Stimulated activated CD4-positive, alpha-beta T cell treated with anti-CD3 and anti-CD28 coated beads, Interleukin-4, amount 100 ng/mL, for 24 hours (primary cell): Measurements from ENCODE around the gene TSPAN18.
A peak's percentile ranks its signal among the peaks of the same experiment; 100 is the strongest.
"Not testable (repeated sequence)": the region's sequence is repeated elsewhere in the genome, so short reads cannot be mapped to it uniquely, and the experiment has no call there.

Experiments
- DNase-seq: peaks from one replicate; pipeline ENCODE4 v3.0.0-alpha.2; 2020

Gene TSPAN18

DNA sequence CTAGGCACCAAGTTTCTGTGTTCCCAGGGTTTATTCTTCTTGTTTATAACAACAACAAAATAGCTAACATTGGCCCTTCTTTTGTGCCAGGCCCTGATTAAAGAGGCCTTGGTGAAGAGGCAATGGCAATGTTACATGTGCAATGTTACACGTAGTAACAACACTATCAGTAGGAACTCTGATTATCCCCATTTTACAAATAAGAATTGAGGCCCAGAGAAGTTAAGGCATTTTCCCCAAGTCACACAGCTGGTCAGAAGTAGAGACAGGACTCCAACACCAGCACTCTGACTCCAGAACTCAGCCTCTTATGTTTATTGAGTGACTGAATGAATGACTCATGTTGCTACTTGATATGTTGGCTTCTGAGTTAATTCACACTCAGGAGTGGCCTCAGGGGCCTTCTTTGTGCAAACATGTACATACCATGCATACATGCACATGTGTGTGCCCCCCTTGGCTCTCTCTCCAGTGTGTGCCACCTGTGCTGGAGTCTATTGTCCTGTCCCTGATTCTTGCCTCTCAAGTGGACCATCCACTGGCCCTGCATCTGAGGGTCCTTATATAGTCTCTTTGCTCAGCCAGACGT is 125.5 kb downstream of the TSPAN18 start:
- DNase-seq = no peak

DNA sequence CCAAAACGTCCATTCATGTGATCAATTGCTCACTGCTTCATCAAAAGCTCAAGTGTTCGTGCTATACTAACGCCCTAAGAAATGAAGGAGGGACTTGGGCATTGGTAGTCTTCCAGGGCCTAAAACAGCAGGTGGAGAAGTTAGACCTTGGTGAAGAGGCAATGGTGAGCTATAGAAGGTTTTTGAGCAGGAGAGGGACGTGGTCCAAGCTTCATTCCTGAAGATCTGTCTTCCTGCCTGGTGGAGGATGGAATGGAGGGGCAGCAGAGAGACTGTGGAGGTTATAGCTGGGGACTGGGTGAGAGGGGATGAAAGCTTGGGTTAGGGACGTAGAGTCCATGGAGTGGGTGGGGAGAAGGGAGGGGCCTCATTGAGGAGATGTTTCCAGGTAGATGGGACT is 126.2 kb downstream of the TSPAN18 start:
- no peak for DNase-seq

DNA sequence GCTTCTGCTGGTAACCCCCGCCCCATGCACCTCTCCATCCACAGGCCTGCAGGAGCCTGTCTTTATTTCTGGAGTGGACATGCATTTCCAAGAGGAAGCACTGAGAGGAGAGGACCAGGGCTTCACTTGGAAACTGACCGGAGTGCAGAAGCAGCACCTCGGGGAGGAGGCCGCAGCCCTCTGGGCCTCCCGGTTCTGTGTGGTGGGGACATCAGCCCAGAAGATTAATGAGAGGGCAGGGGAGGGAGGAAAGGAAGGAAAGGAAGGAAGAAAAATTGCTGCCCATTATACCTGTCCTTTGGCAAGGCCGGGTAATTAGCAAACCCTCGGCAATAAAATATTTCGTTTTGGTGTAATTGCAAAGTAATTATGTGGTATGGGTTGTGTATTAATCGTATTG is 126.9 kb downstream of the TSPAN18 start:
- DNase-seq = no peak

DNA sequence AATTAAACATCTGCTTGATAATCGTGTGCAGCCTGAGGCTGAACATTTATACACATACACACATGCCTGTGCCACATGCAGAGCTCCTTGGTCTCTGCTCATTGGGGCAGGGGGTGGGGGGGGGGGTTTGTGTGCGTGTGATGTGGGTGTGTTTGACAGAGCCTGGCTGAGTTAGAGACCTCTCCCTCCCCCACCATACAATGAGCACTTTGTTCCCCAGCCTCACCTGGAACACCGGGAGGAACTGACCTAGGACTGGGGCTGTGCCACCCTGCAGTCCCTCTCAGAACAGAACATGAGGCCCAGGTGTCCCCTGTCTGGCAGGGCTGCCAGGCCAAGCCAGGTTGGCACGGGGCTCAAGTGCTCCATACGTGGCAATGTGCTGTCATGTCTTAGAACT is 127.3 kb downstream of the TSPAN18 start:
- no peak for DNase-seq

DNA sequence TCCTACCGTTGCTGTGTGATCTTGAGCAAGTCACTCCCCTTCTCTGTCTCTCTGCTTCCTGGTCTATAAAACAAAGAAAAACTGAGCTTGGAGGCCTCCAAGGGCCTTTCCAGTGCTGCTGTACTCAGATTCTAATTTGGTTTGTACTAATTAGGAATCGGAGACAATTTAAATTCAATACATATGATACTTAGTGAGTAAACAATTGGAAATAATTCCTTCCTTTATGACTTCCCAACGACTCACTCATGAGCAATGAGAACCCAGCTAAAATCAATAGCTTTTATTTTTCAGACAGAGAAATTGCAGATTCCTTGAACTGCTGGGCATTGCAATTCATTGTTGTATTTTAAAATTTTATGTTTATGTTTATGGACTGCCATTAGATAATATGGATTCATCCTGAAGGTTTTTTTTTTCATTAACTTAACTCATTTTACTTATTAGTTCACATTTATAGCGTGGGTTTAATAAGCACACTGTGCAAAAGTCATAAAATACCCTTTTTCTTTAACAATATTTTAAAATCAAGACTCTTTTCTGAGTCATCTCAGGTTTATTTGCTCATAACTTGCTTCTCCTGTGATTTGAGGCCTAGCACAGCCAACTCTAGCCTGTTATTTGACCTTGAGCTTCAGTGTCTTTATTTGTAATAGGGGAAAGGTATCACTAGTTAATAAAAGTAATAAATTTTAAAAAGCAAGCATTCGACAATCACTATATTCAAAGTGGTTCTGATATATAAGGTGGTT is 128.2 kb downstream of the TSPAN18 start:
- no peak for DNase-seq

DNA sequence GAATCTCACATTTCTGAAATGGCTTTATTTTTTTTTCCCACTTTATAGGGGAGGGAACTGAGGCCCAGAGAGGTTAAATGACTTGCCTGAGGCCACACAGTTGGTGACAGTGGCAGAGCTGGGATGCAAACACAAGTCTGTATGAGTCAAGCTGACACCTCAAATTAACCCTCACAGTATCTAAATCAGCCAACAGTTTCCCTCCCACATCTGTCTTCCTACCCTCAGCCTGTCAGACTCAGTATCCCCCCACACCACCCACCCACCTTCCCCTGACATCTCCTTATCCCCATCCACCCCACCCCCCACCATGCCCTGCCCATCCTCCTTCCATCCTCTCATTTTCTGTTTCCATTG is 128.7 kb downstream of the TSPAN18 start:
- peak; percentile 37 for DNase-seq

DNA sequence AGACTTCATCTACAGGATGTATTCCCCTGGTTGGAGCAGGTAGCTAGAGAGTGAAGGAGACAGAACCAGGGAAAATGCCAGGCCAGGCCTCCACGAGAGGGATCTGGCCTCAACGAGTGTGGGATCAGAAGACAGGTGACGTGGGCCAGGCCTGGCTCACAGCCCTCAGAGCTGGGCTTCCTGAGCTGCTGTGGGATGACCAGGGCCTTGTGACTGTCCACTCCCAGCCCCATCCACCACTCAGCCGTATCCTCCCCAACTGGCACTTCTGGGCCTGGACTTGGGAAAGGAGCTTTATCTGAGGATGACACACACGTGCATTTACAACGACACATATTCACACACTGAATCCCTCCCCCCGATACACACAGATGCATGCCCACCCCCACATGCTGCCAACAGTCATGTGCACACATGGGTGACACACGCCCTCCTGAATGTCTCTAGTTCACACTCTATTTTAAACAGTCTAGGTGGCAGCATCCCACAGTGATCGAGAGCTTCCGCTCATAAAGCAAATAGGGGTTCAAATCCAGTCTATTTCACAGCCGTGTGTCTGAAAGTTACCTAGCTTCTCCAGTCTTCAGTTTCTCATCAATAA is 130.8 kb downstream of the TSPAN18 start:
- DNase-seq = no peak

DNA sequence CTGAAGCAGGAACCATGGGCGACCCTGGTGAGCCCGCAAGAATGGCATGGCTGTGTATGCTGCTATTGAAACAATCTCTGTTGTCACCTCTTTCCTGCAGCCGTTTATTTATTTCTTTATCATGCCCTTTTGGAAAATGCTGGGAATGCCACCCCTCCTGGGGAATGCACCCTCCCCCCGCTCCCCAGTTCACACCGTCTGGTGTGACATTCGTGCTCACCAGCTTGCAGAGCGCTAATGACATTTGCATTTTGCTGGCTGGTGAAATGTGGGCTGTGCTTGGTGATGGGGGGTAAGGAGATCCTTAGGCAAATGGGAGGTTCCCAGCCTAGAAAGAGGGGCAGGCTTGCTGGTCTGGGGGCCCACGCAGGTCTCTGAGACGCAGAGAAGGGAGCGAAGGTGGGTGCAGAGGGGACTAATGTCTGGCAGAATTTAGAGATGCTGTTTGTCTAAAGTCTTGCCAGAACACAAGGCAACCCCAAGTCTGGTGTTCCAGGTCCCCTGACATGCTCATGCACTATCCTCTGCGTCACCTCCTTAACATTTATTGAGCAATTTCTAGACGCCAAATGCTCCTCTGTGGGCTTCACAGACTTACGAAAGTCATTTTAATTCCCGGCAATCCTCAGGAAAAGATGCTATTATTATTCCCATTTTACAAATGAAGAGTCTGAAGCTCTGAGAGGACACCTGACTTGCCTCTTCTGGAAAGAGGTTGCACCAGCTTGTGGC is 132.2 kb downstream of the TSPAN18 start:
- DNase-seq = no peak

DNA sequence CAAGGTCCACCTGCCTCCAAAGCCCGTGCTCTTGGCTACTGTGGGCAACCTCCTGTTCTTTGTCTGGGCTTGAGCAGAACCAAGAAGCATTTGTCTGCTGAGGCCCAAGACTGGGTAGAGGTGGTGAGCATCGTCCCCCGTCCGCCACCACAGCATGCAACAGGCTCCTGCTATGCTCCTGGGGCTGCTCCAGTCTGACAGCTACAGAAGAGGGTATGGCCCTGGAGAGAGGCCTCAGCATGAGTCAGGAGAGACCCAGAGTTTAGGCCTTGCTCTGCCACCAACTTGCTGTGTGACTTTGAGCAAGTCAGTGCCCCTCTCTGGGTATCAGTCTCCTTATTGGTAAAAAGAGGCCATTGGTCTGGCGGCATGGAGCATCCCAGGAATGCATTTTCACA is 132.8 kb downstream of the TSPAN18 start:
- no peak for DNase-seq

DNA sequence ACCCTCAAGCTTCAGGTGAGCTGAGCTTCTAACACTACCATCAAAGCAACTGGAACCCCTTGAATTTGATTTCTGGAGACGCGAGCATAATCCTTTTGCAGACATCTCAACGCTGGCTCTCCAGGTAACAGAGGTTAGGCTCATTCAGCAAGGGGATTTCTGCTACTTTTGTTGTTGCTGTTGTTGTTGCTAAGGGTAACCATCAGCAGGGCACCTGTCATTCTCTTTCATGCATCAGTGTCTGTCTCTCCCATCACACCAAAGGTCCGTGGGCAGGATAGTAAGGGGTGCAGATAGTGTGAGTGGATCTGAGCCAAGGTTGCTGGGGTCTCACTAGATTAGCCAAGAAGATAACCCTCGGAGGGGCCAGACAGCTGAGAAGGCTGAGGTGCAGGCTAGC is 133.6 kb downstream of the TSPAN18 start:
- DNase-seq = no peak

DNA sequence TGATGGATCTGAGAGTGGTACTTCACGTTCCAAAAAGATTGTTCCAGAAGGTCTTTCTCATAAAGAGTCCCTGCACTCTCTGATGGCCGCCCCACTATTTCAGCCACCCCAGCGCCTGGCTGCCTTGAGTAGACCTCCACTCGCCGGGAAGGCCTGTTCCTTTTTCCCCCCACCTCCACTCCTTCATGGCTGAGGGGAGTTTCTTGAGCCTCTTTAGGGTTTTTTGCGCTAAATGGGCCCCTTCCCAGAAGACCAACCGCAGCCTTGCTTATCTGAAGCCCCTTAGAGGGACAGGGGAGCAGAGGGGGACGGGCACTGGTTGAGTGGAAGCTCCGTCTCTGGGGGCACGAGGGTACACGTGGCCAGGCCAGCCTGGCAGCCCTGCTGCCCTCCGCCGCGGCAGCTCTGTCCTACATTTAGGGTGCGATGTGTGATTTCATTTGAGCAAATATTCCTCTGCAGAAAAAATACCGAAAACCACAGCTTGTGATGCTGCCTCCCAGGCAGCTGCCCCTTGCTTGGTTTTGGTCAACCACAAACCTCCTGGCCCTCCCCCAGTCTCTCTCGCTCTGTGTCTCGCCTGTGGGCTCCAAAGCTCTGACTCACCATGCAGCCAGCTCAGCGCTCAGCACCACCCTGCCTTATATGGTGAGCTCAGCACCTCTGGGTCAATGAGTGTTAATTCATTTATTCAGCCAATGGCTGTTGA is 135.2 kb downstream of the TSPAN18 start:
- peak; percentile 86 for DNase-seq

DNA sequence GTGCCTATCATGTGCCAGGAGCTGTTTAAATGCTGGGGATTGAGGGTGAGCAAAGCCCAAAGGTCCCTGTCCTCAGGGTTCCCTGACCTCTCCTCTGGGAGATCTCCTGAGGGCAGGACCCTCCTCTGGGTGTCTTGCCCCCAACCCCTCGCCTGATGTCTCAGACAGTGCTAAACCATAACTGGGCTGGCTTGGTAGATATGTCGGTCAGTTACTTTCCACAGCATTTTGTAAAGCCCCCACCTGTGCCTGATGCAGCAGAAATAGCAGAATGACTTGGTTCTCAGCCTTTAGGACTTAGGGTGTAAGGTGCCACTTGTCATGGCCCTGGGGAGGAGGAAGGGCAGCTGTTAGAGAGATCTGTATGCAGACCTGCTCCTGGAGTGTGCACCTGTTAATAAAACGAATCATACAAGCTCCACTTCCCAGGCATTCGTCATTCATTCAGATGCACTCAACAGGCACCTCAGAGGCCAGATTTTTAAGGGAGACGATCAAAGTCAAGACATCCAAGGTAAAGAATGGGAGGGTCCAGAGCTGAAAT is 135.9 kb downstream of the TSPAN18 start:
- no peak for DNase-seq

DNA sequence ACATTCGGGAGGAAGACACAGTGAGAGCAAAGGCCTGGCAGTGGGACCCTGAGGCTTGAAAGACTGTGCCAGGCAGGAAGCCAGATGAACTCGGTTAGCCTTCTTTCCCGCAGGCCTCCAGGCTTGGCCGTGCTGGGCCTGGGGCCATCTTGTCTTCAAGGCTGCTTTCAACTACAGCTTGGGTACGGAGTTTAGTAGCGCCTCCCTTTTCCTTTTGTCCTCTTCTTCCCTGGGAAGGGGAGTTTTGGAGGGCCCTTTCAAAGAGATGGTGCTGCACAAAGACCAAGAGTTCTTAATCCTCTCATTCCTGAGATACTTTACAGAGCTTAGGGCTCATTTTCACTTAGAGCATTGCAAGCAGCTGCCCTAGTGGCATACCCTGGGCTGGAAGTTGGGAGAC is 136.5 kb downstream of the TSPAN18 start:
- no peak for DNase-seq

DNA sequence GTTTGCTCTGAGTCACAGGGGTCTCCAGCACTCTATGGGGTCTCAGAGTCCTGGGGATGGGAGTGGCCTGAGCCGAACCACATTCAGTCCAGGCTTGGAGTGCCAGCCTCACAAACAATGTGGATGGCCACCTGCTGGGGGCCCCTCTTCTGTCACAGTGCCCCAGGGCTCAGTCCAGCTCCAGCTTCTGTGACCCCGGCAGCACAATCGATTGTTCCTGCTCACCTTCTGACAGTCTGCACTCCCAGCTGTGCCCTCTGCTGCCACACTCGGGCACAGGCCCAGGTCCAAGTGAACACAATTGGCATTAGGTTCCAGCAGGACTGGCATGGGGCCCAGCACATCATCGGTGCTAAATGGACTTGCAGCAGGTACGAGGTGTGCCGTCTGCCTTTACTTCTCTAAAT is 139.1 kb downstream of the TSPAN18 start:
- no peak for DNase-seq

DNA sequence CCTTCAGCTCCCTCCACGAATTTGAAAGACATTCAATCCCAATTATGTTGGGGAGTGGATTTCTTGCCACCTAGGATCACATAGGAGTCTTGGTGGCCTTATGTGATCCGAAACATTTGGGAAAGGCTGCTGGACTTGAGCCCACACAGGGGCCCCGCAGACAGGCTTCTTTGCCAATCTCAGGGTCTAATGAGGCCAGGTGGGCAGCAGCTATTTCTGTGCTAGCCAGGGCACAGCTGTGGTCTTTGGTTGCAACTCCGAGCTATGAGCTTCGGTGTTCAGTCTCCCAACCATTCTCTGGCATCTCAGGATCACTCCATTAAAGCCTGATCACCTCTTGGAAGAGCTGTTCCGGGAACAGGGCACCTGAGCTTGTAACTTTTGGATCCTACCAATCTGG is 139.5 kb downstream of the TSPAN18 start:
- no peak for DNase-seq

DNA sequence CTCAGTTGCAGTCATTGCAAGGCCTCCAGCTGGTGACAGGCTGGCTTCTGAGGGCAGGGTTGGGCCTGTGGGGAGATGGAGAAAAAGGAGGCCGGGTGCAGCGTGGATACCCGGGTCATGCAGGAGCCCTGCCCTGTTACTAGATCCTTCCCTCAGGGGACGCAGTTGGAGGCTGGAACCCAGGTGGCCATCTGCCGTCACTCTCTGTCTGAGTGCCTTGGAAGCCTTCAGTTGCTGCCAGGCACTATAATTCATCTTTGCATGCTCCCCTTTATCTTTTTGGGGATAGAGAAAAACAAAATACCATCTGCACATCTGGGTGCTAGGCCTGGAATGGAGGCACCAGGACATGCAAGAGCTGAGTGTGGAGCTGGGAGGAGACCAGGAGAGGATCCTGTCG is 141.3 kb downstream of the TSPAN18 start:
- no peak for DNase-seq

DNA sequence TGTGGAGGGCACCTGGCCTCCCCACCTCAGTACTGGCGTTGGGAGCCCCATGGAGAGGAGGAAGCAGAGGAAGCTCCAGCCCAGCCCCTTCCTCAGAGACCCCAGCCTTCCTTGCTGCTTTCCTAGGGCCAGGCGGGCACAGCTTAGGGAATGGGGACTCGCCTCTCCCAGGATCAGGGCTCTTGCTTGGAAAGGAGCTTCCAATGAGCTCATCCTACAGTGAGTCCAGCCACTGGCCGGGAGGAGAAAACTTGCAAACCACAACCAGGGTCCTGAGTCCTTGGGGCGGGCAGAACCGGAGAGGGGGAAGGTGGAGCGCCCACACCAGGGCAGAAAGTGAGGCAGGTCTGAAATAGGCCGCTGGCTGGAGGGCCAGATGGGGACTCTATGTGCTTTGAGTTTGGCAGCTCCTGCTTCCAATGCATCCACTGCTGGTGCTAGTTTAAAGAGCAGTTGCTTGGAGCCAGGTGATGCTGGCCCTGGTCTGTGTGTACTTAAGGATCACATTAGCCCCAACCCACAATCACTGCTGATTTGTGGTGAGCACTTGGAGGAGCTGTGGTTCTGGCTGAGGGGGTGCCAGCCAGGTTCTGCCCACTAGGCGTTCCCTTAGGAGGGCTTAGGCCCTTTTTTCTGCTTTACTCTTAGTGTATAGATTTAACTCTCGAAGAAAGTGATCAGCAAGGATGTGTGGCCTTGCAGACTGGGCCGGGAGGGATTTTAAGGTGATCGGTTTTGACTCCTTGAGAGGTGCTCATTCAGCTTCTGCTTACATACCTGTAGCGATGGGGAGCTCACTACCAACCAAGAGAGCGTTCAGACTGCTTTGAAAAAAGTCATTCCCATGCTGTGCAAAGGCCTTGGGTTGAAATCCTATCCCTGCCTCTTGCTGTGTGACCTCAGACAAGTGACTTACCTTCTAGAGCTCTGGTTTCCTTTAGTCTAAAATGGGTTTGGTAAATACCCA is 142.0 kb downstream of the TSPAN18 start:
- no peak for DNase-seq

DNA sequence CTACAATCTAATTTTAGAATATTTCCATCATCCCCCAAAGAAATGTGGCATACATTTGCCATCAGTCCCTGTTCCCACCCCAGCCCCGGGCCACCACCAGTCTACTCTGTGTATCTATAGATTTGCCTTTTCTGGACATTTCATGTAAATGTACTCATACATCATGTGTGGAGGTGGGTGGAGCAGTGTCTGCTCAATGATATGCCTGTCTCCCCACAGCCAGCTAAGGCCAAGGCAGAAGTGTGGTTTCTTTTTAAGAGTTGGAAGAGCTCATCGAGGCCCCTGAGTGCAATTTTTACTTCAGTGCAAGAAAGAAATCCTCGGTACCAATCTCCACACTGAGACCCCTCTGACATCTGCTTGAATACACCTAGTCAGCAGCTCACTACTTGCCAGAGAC is 143.4 kb downstream of the TSPAN18 start:
- no peak for DNase-seq

DNA sequence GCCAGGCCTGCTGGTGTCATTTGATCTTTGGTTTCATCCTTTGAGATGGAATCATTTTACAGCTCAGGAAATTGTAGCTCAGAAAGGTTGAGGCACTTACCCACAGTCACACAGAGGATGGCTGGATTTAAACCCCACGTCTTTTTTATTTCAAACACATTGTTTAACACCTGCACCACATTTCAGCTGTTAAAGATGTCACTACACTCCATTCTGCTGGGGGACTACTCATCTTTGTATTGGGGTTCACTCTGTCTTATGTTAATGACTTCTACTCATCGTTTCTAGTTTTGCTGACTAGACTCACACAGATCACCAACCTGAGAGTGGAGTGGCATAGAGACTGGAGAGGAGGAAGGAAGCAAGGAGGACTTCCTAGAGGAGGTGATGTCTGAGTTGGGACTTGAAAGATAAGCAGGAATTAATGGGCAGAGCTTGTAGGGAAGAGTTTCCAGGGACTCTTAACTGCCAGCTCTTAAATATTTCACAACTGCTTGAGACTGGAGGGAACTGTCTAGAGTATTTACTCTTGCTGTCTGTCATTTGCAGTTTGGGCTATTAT is 143.9 kb downstream of the TSPAN18 start:
- no peak for DNase-seq

DNA sequence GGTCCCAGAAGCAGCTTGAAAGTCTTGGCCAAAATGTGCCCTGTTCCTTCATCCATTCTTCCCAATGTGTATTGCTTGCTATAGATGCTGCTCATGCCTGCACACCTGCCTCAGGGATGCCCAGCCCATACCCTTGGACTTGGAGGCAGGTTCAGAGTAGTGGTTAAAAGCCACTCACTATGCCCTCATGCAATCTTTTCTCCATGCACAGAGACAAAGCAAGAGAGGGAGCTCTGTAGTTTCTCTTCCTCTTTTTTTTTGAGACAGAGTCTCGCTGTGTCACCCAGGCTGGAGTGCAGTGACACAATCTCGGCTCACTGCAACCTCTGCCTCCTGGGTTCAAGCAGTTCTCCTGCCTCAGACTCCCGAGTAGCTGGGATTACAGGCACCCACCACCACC is 144.9 kb downstream of the TSPAN18 start:
- not testable (repeated sequence) for DNase-seq

DNA sequence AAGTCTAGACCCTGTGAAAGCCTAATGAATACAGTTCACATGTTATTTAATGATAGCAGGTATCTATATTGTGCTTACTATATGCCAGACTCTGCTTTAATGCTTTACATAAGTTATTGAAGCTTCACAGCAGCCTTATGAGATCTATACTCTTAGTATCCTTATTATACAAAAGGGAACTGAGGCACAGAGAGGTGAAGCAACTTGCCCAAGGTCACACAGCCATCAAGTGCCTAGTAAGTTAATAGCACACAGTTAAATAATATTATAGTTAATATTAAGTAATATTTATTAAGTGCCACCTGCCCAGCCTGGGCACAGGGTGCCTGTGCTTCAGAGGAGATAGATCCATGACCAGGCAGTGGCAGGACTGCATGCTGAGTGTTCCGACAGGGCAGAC is 145.8 kb downstream of the TSPAN18 start:
- no peak for DNase-seq
